ENCODE data around the gene TLL1. TPM values are rescaled to one million over a fixed set of nuclear protein-coding genes. Genes with fewer than 3 reads are reported as not detected.

The TLL1 gene
- total and polyA plus RNA-seq, 2 of the 13 experiments (the other 11 are each of a cell fraction or from before 2014, with no cell fraction given) = not detected

DNA sequence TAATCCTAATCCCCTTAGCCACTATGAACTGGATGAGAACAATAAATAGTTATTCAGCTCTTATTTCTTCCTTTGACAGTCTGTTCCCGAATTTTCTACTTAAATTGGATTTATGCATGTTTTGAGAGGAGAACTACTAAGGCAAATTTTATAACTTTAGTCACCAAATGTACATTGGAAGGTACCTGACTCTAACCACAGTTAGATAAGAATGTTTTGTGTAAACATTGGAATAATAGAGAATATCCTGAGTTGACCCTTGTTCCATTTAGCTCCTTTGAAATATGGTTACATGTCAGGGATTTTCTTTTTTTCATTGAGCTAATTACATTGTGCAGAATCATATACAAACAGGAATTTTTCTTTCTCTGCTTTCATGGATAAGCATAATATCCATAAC, 202.6 kb downstream of the TLL1 start:
- ATAC-seq (no peak), DNase-seq (ENCODE audit: low spot score) (no peak), FAIRE-seq (no peak)
- no peaks in the 10 kb centered on the region for H3K4me1 ChIP-seq (ENCODE audit: insufficient read depth, low read length)
- in situ Hi-C loops (cut with HindIII; ENCODE audit: extremely low pct_ligation_motif_present, low pct_unique_long_range_greater_than_20kb) (no loop called here), intact Hi-C loops (cut with micrococcal nuclease; ENCODE audit: unreplicated experiment) (no loop called here)
- H3K9ac ChIP-seq (ENCODE audit: insufficient read depth, low read depth, low read length) = no peak overlapping the region
- no peak overlapping the region for H3K27ac ChIP-seq (ENCODE audit: extremely low read length, insufficient read depth, low read length)
- H3K36me3 ChIP-seq (replicated peaks in 1 of 2; ENCODE audit: control insufficient read depth in 1 of 2, insufficient read depth in 2 of 2, low read length in 2 of 2) = no peaks in the 10 kb centered on the region
- CTCF ChIA-PET (ENCODE audit: low intra/inter-chr PET ratio, low total read pairs) = no interaction called here
- WGBS (ENCODE audit: low lambda C conversion rate) = 0% methylated on average over 1 of the region's 1 CpG
- TF ChIP-seq HOXA9 (CRISPR knock-in tag; IDR thresholded peaks at IDR 0.05; ENCODE audit: borderline replicate concordance) = no peak
- no peak for TF ChIP-seq ARNT2 (CRISPR knock-in tag; IDR thresholded peaks at IDR 0.05; ENCODE audit: low read depth)
- TF ChIP-seq ZEB1 (IDR thresholded peaks at IDR 0.05; ENCODE audit: insufficient replicate concordance, low read depth) = no peak
- TF ChIP-seq RARG (CRISPR knock-in tag; IDR thresholded peaks at IDR 0.05; ENCODE audit: low read depth) = no peak
- 0 out of 2 replicates have a peak, but pooled peaks have one; percentile 12 for TF ChIP-seq RXRB (CRISPR knock-in tag; IDR thresholded peaks at IDR 0.05; ENCODE audit: borderline replicate concordance)
- no peak for TF ChIP-seq HMG20B (CRISPR knock-in tag; conservative IDR thresholded peaks at IDR 0.05)
- POLR2A ChIA-PET = no interaction called here
- no peaks in the 10 kb centered on the region for H4K20me1 ChIP-seq (ENCODE audit: insufficient read depth, low read length)
- H2AFZ ChIP-seq (ENCODE audit: low read length) = no peak overlapping the region
- no peaks in the 10 kb centered on the region for H3K27me3 ChIP-seq (ENCODE audit: control insufficient read depth in 1 of 2, insufficient read depth in 2 of 2, low read length in 2 of 2)
- H3K4me3 ChIP-seq (replicated peaks in 1 of 3; ENCODE audit: insufficient read depth in 1 of 3, low read depth in 2 of 3, low read length in 3 of 3) = no peak overlapping the region
- BruUV-seq (replicated peaks) = no TSS peak
- H3K79me2 ChIP-seq (ENCODE audit: insufficient read depth, low read length) = no peaks in the 10 kb centered on the region
- H3K9me3 ChIP-seq (ENCODE audit: low read length) = no peaks in the 10 kb centered on the region
- H3K4me2 ChIP-seq (ENCODE audit: low read depth, low read length) = no peak overlapping the region

- ChIA-PET CTCF (ENCODE audit: low intra/inter-chr PET ratio, low total read pairs) (no interaction called here), POLR2A (no interaction called here)
- in situ Hi-C loops (cut with HindIII; ENCODE audit: extremely low pct_ligation_motif_present, low pct_unique_long_range_greater_than_20kb) (no loop called here), intact Hi-C loops (cut with micrococcal nuclease; ENCODE audit: unreplicated experiment) (no loop called here)
- ATAC-seq (no peak), DNase-seq (ENCODE audit: low spot score) (no peak), FAIRE-seq (no peak)
- Histone ChIP-seq H3K79me2 (ENCODE audit: insufficient read depth, low read length) (no peaks in the 10 kb centered on the region), H3K9me3 (ENCODE audit: low read length) (no peaks in the 10 kb centered on the region), H3K4me1 (ENCODE audit: insufficient read depth, low read length) (no peaks in the 10 kb centered on the region), H3K36me3 (replicated peaks in 1 of 2; ENCODE audit: control insufficient read depth in 1 of 2, insufficient read depth in 2 of 2, low read length in 2 of 2) (no peaks in the 10 kb centered on the region), H2AFZ (ENCODE audit: low read length) (no peak overlapping the region), H3K27ac (ENCODE audit: extremely low read length, insufficient read depth, low read length) (no peak overlapping the region), H3K4me2 (ENCODE audit: low read depth, low read length) (no peak overlapping the region), H3K27me3 (ENCODE audit: control insufficient read depth in 1 of 2, insufficient read depth in 2 of 2, low read length in 2 of 2) (no peaks in the 10 kb centered on the region), H3K9ac (ENCODE audit: insufficient read depth, low read depth, low read length) (no peak overlapping the region), H4K20me1 (ENCODE audit: insufficient read depth, low read length) (no peaks in the 10 kb centered on the region), H3K4me3 (replicated peaks in 1 of 3; ENCODE audit: insufficient read depth in 1 of 3, low read depth in 2 of 3, low read length in 3 of 3) (no peak overlapping the region)
- 39% methylated on average over 4 of the region's 4 CpGs for WGBS (ENCODE audit: low lambda C conversion rate)
- no TSS peak for BruUV-seq (replicated peaks)
- TF ChIP-seq ZNF777 (CRISPR knock-in tag; IDR thresholded peaks at IDR 0.05) (no peak), SNAPC2 (CRISPR knock-in tag; IDR thresholded peaks at IDR 0.05) (no peak), KDM2A (CRISPR knock-in tag; IDR thresholded peaks at IDR 0.05; ENCODE audit: borderline replicate concordance, low read depth) (no peak), ZBTB33 (CRISPR knock-in tag; IDR thresholded peaks at IDR 0.05) (no peak), CHCHD3 (CRISPR knock-in tag; IDR thresholded peaks at IDR 0.05) (no peak), KLF12 (CRISPR knock-in tag; IDR thresholded peaks at IDR 0.05; ENCODE audit: borderline replicate concordance) (no peak), SCMH1 (CRISPR knock-in tag; IDR thresholded peaks at IDR 0.05; ENCODE audit: borderline replicate concordance) (no peak), ELF1 (CRISPR knock-in tag; IDR thresholded peaks at IDR 0.05) (no peak), RBAK (CRISPR knock-in tag; IDR thresholded peaks at IDR 0.05) (no peak), HES4 (CRISPR knock-in tag; IDR thresholded peaks at IDR 0.05; ENCODE audit: borderline replicate concordance) (no peak)
- TF ChIP-seq, protein P1, sequence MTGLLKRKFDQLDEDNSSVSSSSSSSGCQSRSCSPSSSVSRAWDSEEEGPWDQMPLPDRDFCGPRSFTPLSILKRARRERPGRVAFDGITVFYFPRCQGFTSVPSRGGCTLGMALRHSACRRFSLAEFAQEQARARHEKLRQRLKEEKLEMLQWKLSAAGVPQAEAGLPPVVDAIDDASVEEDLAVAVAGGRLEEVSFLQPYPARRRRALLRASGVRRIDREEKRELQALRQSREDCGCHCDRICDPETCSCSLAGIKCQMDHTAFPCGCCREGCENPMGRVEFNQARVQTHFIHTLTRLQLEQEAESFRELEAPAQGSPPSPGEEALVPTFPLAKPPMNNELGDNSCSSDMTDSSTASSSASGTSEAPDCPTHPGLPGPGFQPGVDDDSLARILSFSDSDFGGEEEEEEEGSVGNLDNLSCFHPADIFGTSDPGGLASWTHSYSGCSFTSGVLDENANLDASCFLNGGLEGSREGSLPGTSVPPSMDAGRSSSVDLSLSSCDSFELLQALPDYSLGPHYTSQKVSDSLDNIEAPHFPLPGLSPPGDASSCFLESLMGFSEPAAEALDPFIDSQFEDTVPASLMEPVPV (CRISPR knock-in tag; IDR thresholded peaks at IDR 0.05) = no peak
These were observed 204.7 kb downstream of the TLL1 start for GRCh38 chr4:166077782-166078181.

Measured in HepG2 (cell line).